ENCODE results near the gene NGB. TPM values are rescaled to one million over a fixed set of nuclear protein-coding genes. Genes with fewer than 3 reads are reported as not detected.

NGB gene
- total and polyA plus RNA-seq, 2 donors (not counting 3 experiments of a cell fraction or from before 2014, with no cell fraction given) = not detected

GRCh38 chr14:77305696-77306095, 34.7 kb upstream of the NGB start:
- Histone ChIP-seq H3K9ac (replicated peaks; ENCODE audit: extremely low read depth, insufficient read depth, low read length) (no peak overlapping the region), H3K36me3 (ENCODE audit: control insufficient read depth in 2 of 2, extremely low read depth in 1 of 2, insufficient read depth in 2 of 2, low read length in 2 of 2) (peaks cover 0 to 4% of the 10 kb centered on the region in 2 experiments), H2AFZ (ENCODE audit: low read depth, low read length) (no peak overlapping the region), H3K4me1 (ENCODE audit: control insufficient read depth, extremely low read depth, insufficient read depth, low read length) (peaks cover 23% of the 10 kb centered on the region), H3K27ac (ENCODE audit: insufficient read depth, low read depth, low read length) (no peak overlapping the region), H3K9me3 (replicated peaks; ENCODE audit: control insufficient read depth, insufficient read depth, low read length) (no peaks in the 10 kb centered on the region), H3K79me2 (ENCODE audit: control insufficient read depth, insufficient read depth, low read length) (no peaks in the 10 kb centered on the region), H3K4me3 (replicated peaks in 1 of 3; ENCODE audit: insufficient read depth in 1 of 3, low read depth in 1 of 3, low read length in 3 of 3) (no peak overlapping the region), H3K4me2 (ENCODE audit: insufficient read depth, low read length) (no peak overlapping the region), H3K9me1 (replicated peaks; ENCODE audit: control insufficient read depth, extremely low read depth, insufficient read depth, low read length) (no peaks in the 10 kb centered on the region), H3K27me3 (ENCODE audit: control insufficient read depth in 2 of 2, insufficient read depth in 2 of 2, low read length in 2 of 2) (no peaks in the 10 kb centered on the region), H4K20me1 (replicated peaks; ENCODE audit: control insufficient read depth, extremely low read depth, insufficient read depth, low read length) (no peaks in the 10 kb centered on the region)
- ChIA-PET CTCF (interaction anchor here (0.9 to 12.7 kb wide), 3 partner anchors 9 to 157 kb away, joined by 3 to 515 read pairs (median 15); partner anchors contain the start of genes GSTZ1 and POMT2), POLR2A (no interaction called here)
- BruUV-seq (replicated peaks) = no TSS peak
- dilution Hi-C loops (cut with MboI; ENCODE audit: extremely low pct_ligation_motif_present, low sequenced_read_pairs) = no loop called here
- TF ChIP-seq GATA2 (IDR thresholded peaks at IDR 0.05; ENCODE audit: insufficient read depth, insufficient read length, low read depth, low read length) (no peak), CTCF (IDR thresholded peaks at IDR 0.05; ENCODE audit: extremely low read depth in 1 of 2, insufficient read depth in 1 of 2, low read depth in 1 of 2, low read length in 2 of 2) (no peak), JUN (IDR thresholded peaks at IDR 0.05; ENCODE audit: borderline replicate concordance, insufficient read depth, insufficient read length, low read depth) (no peak), FOS (IDR thresholded peaks at IDR 0.05; ENCODE audit: borderline replicate concordance, insufficient read depth, low read length) (no peak), MAX (IDR thresholded peaks at IDR 0.05; ENCODE audit: insufficient read depth, insufficient read length) (no peak), POLR2AphosphoS5 (IDR thresholded peaks at IDR 0.05; ENCODE audit: insufficient read depth, low read depth, low read length) (no peak), EZH2 (IDR thresholded peaks at IDR 0.05; ENCODE audit: borderline replicate concordance, low read depth, low read length, severe bottlenecking) (no peak), POLR2A (IDR thresholded peaks at IDR 0.05; ENCODE audit: low read depth, low read length) (no peak), MYC (IDR thresholded peaks at IDR 0.05; ENCODE audit: low read depth, low read length) (no peak)
- DNase-seq (ENCODE audit: low read depth, low spot score) = no peak
- no peak for FAIRE-seq
- intact Hi-C loops (cut with micrococcal nuclease) = no loop called here
